ENCODE measurements around the gene SAMM50. TPM values are rescaled to one million over a fixed set of nuclear protein-coding genes. Genes with fewer than 3 reads are reported as not detected.

Gene SAMM50
- total and polyA plus RNA-seq, 2 experiments from 2014 or later, result 56.8 to 92.0 TPM

DNA sequence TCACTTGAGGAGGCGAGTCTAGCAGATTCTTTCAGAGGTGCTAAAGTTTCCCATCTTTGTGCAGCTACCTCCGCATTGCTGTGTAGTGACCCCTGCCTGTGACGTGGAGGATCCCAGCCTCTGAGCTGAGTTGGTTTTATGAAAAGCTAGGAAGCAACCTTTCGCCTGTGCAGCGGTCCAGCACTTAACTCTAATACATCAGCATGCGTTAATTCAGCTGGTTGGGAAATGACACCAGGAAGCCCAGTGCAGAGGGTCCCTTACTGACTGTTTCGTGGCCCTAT lies 8.9 kb upstream of the SAMM50 start:
- H3K36me3 ChIP-seq, result no peaks in the 10 kb centered on the region
- no peak overlapping the region for H3K4me3 ChIP-seq
- H3K27me3 ChIP-seq, result no peaks in the 10 kb centered on the region
- no peaks in the 10 kb centered on the region for H3K9me3 ChIP-seq (ENCODE audit: low read depth)
- peak in 1 of 2 donors; percentile 26 for DNase-seq (ENCODE audit: low read depth in 1 of 2, low spot score in 1 of 2)
- TF ChIP-seq, protein P1, sequence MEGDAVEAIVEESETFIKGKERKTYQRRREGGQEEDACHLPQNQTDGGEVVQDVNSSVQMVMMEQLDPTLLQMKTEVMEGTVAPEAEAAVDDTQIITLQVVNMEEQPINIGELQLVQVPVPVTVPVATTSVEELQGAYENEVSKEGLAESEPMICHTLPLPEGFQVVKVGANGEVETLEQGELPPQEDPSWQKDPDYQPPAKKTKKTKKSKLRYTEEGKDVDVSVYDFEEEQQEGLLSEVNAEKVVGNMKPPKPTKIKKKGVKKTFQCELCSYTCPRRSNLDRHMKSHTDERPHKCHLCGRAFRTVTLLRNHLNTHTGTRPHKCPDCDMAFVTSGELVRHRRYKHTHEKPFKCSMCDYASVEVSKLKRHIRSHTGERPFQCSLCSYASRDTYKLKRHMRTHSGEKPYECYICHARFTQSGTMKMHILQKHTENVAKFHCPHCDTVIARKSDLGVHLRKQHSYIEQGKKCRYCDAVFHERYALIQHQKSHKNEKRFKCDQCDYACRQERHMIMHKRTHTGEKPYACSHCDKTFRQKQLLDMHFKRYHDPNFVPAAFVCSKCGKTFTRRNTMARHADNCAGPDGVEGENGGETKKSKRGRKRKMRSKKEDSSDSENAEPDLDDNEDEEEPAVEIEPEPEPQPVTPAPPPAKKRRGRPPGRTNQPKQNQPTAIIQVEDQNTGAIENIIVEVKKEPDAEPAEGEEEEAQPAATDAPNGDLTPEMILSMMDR (IDR thresholded peaks at IDR 0.05; ENCODE audit: low read depth, low read length), result no peak
- H3K27ac ChIP-seq, result no peak overlapping the region
- no peaks in the 10 kb centered on the region for H3K4me1 ChIP-seq (ENCODE audit: low read depth)

- Histone ChIP-seq H3K4me3 (no peak overlapping the region), H3K27ac (no peak overlapping the region), H3K27me3 (no peaks in the 10 kb centered on the region), H3K4me1 (ENCODE audit: low read depth) (no peaks in the 10 kb centered on the region), H3K36me3 (no peaks in the 10 kb centered on the region), H3K9me3 (ENCODE audit: low read depth) (no peaks in the 10 kb centered on the region)
- TF ChIP-seq, protein P1 (IDR thresholded peaks at IDR 0.05; ENCODE audit: low read depth, low read length), result no peak
- DNase-seq (ENCODE audit: low read depth in 1 of 2, low spot score in 1 of 2), result no peak
Observed at GRCh38 chr22:43948836-43949406, 6.3 kb upstream of the SAMM50 start.

GRCh38 chr22:43951391-43951790 lies 3.9 kb upstream of the SAMM50 start:
- TF ChIP-seq, protein P1 (IDR thresholded peaks at IDR 0.05; ENCODE audit: low read depth, low read length), result no peak
- Histone ChIP-seq H3K4me3 (no peak overlapping the region), H3K4me1 (ENCODE audit: low read depth) (peaks cover 4% of the 10 kb centered on the region), H3K27me3 (no peaks in the 10 kb centered on the region), H3K36me3 (no peaks in the 10 kb centered on the region), H3K27ac (no peak overlapping the region), H3K9me3 (ENCODE audit: low read depth) (no peaks in the 10 kb centered on the region)
- DNase-seq (ENCODE audit: low read depth in 1 of 2, low spot score in 1 of 2), result no peak

GRCh38 chr22:43951966-43952365 lies 3.3 kb upstream of the SAMM50 start:
- H3K4me3 ChIP-seq, result no peak overlapping the region
- no peak for DNase-seq (ENCODE audit: low read depth in 1 of 2, low spot score in 1 of 2)

GRCh38 chr22:43953988-43954785 lies 1.1 kb upstream of the SAMM50 start:
- no peak for DNase-seq (ENCODE audit: low read depth in 1 of 2, low spot score in 1 of 2)
- TF ChIP-seq, protein P1 (IDR thresholded peaks at IDR 0.05; ENCODE audit: low read depth, low read length), result no peak
- peak overlapping the region; percentile 55 for H3K4me3 ChIP-seq
- H3K27ac ChIP-seq, result no peak overlapping the region
- peaks cover 10% of the 10 kb centered on the region for H3K4me1 ChIP-seq (ENCODE audit: low read depth)
- H3K36me3 ChIP-seq, result no peaks in the 10 kb centered on the region
- H3K9me3 ChIP-seq (ENCODE audit: low read depth), result no peaks in the 10 kb centered on the region
- H3K27me3 ChIP-seq, result no peaks in the 10 kb centered on the region

More at GRCh38 chr22:43951966-43952365, 3.3 kb upstream of the SAMM50 start:
- peaks cover 9% of the 10 kb centered on the region for H3K4me1 ChIP-seq (ENCODE audit: low read depth)
- no peak overlapping the region for H3K27ac ChIP-seq
- H3K9me3 ChIP-seq (ENCODE audit: low read depth), result no peaks in the 10 kb centered on the region
- H3K27me3 ChIP-seq, result no peaks in the 10 kb centered on the region
- TF ChIP-seq, protein P1 (IDR thresholded peaks at IDR 0.05; ENCODE audit: low read depth, low read length), result no peak
- no peaks in the 10 kb centered on the region for H3K36me3 ChIP-seq
